WI38 (cell line): ENCODE data around the gene ST8SIA6.

Experiments used
- H3K4me3 ChIP-seq: 2 replicates; pipeline ENCODE4 v1.5.1; 2011; ENCODE audit warnings: low read depth, mild to moderate bottlenecking, control low read depth, low read length
- TF ChIP-seq, protein P1 (sequence below): IDR thresholded peaks from 2 replicates; pipeline ENCODE4 v1.5.1; 2012; ENCODE audit warnings: low read depth, mild to moderate bottlenecking, control low read depth, low read length

The ST8SIA6 gene

DNA sequence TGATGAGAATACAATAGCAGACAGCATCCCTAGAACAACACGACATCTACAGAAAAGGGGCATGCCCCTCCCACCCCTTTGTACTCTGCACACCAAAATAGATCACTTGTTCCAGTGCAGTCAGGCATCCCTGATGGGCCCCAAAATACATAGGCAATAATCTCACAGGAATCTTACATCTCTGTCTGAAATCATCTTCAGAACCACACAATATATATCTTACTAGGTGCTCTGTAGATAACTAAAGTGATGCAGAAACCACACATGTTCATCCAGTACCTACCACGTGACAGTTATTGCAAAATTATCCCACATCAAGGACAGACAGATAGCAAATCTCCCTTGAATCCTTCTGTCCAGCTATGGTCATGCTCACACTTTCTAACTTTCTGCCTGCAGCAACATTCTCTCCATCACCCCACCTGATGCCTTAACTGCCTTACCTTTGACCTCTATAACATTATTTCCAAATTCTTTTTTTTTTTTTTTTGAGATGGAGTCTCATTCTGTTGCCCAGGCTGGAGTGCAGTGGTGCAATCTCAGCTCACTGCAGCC is 30.7 kb downstream of the ST8SIA6 start:
- TF ChIP-seq, protein P1, sequence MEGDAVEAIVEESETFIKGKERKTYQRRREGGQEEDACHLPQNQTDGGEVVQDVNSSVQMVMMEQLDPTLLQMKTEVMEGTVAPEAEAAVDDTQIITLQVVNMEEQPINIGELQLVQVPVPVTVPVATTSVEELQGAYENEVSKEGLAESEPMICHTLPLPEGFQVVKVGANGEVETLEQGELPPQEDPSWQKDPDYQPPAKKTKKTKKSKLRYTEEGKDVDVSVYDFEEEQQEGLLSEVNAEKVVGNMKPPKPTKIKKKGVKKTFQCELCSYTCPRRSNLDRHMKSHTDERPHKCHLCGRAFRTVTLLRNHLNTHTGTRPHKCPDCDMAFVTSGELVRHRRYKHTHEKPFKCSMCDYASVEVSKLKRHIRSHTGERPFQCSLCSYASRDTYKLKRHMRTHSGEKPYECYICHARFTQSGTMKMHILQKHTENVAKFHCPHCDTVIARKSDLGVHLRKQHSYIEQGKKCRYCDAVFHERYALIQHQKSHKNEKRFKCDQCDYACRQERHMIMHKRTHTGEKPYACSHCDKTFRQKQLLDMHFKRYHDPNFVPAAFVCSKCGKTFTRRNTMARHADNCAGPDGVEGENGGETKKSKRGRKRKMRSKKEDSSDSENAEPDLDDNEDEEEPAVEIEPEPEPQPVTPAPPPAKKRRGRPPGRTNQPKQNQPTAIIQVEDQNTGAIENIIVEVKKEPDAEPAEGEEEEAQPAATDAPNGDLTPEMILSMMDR: no peak
- H3K4me3 ChIP-seq: no peak overlapping the region

GRCh38 chr10:17422931-17423330 is 31.5 kb downstream of the ST8SIA6 start:
- TF ChIP-seq, protein P1: no peak
- no peak overlapping the region for H3K4me3 ChIP-seq

DNA sequence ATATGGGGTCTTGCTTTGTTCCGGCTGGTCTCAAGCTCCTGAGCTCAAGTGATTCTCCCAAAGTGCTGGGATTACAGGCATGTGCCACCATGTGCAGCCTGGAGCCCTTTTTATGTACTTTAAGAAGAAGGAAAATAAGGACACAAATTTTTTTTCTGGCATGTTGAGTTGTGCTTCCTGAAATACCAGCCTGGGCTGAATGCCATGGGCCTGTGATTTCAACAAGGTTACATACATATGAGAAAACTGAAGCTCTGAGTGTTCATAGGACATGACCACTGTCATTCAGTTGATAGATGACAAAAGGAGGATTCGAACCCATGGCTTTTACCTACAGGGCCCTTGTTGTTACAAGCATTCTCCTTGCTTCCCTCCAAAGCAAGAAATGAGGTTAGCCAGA is 36.1 kb downstream of the ST8SIA6 start:
- TF ChIP-seq, protein P1: no peak
- no peak overlapping the region for H3K4me3 ChIP-seq

- TF ChIP-seq, protein P1: no peak
- H3K4me3 ChIP-seq: no peak overlapping the region
Observed at GRCh38 chr10:17416442-17417211, 37.8 kb downstream of the ST8SIA6 start.

DNA sequence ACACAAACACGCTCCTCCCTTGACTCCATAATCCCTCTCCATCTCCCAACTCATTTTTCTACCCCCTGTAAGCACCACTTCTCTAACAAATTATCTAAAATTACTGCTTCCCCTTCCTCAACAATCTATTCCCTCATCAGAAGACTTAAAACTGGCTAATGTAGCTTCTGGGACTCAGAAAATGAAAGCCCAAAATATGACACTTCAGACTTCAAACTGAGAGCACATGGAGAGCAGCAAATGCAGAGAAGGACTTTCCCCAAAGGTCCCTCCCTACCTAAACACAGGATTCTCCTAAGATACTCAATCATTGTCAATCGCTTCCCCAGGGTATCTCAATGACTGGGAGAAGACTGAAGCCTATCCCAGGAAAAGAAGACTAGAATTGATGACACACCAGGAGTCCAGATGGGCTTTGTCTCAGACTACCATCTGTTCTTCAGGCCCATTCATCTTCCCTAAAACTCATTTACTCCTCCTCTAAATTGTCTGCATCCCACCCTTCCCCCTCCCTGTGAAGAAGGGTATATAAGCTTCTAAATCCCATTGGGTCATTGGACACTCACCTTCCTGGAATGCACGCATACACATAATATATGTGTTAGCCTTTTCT is 39.2 kb downstream of the ST8SIA6 start:
- TF ChIP-seq, protein P1: no peak
- H3K4me3 ChIP-seq: no peak overlapping the region

DNA sequence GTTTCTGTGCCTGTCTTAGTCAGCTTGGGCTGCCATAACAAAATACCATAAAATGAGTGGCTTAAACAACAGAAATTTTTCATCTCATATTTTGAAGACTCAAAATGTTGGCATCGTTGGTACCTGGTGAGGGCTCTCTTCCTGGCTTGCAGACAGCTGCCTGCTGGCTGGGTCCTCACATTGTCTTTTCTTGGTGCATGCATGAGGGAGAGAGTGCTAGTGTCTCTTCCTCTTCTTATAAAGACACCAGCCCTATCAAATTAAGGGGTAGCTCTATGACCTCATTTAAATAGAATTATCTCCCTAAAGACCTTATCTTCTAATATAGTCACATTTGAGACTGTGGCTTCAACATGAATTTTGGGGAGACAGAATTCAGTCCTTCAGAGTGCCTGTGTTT is 39.9 kb downstream of the ST8SIA6 start:
- no peak overlapping the region for H3K4me3 ChIP-seq
- TF ChIP-seq, protein P1: no peak

- H3K4me3 ChIP-seq: no peak overlapping the region
- TF ChIP-seq, protein P1: no peak
Observed at GRCh38 chr10:17413876-17414275, 40.5 kb downstream of the ST8SIA6 start.
